IMR-90 (cell line): ENCODE measurements around the gene MTMR4.

Experiments used
- CTCF ChIP-seq: conservative IDR thresholded peaks from 2 replicates; pipeline ENCODE4 v1.5.1; 2012; ENCODE audit warnings: mild to moderate bottlenecking, low read depth, low read length, improper control_type of control experiment
- POLR2A ChIP-seq: IDR thresholded peaks from 2 replicates; pipeline ENCODE4 v1.6.1; 2012; ENCODE audit warnings: mild to moderate bottlenecking, low read depth, low read length
- RAD21 ChIP-seq: IDR thresholded peaks from 2 replicates; pipeline ENCODE4 v1.6.1; 2012; ENCODE audit warnings: low read length, improper control_type of control experiment
- RFX5 ChIP-seq: IDR thresholded peaks from 2 replicates; pipeline ENCODE4 v1.8.0; 2012; ENCODE audit warnings: low read depth, mild to moderate bottlenecking, low read length, moderate library complexity
- SMC3 ChIP-seq: fragments of 150-350 bp; IDR thresholded peaks from 2 replicates; pipeline ENCODE4 v1.6.1; 2016; ENCODE audit warnings: low read depth, mild to moderate bottlenecking, antibody characterized with exemption, low read length, moderate library complexity
- USF2 ChIP-seq: fragments of 150-350 bp; IDR thresholded peaks from 2 replicates; pipeline ENCODE4 v1.6.1; 2017; ENCODE audit warnings: mild to moderate bottlenecking, antibody characterized with exemption, low read length, low read depth

- no peak for TF ChIP-seq POLR2A
- TF ChIP-seq CTCF: no peak
- TF ChIP-seq RAD21: no peak
- TF ChIP-seq RFX5: no peak
- no peak for TF ChIP-seq USF2
- TF ChIP-seq SMC3: no peak
Measured at GRCh38 chr17:58446086-58446485, 68.4 kb downstream of the MTMR4 start.
